Measurements from ENCODE around the gene STRA6.

STRA6 gene

DNA sequence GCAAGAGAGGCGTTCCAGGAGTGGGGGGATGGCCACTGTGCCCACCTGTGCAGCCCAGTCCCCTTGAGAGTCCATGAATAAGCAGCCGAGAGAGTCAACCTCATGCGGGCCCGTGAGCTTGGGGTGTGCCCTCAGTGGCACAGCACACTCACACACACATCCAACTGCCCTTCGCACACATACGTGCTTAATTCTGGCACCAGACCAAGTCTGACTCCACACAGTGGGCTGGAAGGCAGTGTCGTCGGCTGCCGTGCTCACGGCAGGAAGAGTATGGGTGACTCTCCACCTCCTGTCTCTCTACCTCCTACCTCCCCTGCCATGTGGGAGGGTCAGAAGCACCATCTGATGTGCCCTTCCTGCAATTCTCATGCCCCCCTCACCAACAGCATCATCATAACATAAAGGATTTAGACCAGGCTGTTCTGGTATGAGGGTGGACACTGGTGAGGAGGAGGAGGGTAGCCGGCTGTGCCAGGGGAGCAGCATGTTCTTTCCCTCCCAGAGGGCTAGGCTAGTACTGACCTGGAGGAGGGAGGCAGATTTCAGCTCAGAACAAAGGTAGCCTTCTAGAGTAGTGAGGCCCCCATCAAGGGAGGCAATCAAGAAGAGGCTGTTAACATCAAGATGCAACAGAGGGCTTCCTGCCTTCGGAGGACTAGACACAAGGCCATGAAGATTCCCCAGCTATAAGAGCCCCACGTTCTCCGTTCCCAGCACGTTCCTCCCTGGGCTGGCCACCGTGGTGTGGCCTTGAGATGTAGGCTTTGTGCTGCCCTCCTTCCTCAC lies 5.3 kb upstream of the STRA6 start:
- no peak for DNase-seq (ENCODE audit: low read depth in 2 of 2)

DNA sequence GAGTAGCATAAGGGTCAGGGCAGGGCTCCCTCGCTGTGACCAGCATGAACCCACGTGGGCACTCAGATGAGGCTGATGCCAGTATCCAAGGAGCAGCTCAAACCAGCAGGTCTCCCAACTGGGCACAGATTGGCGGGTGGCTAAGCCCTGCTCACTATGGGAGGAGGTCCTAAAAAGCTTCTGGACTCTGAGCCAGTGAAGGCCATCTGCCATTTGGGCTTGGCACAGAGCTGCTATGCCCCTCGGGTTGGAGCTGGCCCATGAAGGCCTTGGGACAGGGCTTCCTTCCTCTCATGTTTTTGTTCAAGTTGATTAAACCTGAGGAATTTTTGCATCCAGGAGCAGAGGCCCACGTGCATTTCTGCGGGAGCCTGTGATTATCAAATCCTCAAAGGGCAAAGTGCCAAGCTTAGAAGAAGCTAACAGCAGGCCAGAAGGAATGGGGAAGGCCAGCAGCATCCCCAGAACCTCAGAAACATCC lies 4.3 kb upstream of the STRA6 start:
- no peak for DNase-seq (ENCODE audit: low read depth in 2 of 2)

DNA sequence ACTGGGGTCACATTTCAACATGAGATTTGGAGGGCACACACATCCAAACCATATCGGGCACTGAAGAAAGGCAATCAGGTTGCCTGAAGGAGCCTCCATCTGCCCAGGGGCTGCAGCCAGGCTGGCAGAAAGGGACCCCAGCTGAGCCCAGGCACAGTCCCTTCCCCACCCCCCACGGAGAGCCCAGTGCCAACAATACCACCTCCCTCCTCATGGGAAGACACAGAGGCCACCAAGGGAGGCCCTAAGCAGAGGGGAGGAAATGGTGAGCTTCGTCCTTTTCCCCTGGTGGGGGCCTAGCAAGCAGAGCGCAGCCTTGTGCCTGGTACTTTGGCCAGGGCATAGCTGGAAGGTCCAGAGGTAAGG lies 3.0 kb upstream of the STRA6 start:
- no peak for DNase-seq (ENCODE audit: low read depth in 2 of 2)

DNA sequence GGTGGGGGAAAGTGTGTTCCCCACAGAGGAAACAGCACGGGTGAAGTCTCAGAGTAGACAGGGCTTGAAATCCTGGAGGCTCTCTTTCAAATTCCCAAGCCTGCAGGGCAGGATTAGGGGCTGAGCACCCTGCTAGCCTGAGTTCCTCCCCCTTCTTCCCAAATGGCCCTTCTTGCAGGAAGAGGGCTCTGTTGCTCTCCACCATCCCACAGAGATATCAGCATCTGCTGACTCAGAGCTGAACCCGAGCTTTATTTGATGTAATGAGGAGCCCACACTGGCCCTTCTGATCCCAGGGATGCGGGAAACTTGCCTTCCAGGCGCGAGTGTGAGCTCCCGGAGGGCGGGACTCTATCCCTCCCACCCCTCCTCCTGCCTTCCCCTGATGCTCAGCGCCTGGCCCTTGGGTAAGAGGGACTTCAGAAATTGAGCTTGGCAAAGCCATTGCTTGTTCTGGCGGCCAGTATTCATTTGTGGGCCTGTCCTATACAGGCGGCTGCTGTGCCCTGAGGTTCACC lies 1.4 kb upstream of the STRA6 start:
- DNase-seq (ENCODE audit: low read depth in 2 of 2), result no peak

DNA sequence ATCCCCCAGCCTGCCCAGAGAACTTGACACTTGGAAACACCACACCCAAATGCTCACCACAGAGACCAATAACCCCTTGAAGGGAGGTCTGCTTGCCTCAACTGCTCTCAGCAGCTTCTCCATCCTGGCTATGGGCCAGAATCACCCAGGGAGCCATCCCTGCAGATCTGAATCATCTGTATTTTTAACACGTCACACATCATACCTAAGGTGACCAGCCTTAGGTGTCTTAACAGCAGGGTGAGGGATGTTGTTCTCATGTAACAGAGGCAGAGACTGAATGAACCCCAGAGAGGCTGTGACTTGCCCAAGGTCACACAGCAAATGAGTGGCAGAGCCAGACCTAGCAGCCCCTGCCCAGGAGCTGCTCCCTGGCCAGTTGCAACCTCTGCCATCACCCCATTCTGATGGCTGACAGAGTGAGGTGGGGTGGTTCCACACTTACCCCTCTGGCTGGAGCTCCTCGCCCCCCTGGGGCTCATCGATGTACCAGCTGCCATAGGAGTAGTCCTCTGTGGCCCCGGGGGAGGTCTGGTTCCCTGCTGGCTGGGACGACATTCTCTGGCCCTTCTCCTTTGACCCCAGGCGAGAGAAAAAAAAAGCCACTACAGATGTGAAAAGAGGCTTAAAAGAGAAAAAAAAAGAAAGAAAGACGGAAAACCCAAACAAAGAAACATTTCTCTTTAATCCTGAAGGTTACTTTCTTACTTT lies 722 bp downstream of the STRA6 start:
- DNase-seq (ENCODE audit: low read depth in 2 of 2), result no peak

DNA sequence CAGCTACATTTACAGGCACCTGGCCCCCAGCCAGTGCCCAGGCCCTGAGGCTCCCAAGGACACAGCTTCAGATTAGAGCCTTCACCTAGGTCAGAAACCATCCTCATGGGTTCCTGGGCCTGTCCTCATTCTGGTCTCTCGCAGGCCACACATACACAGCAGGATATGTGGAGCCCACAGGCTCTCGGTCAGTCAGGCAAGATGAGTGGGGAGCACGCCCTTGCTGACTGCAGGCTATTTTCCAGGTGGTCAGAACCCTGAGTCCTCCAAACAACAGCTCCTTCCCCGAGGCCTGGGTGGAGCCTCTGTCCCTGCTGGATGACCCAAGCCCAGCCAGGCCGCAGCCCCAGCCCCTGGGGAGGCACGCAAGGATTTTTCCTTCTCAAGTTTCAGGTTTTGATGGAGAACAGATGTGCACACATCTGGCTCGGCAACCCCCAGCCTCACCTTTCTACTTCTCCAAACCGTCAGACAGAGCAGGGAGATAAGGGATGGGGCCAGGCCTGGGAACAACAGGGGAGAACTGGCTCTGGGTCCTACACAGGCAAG lies 1.6 kb downstream of the STRA6 start:
- no peak for DNase-seq (ENCODE audit: low read depth in 2 of 2)

DNA sequence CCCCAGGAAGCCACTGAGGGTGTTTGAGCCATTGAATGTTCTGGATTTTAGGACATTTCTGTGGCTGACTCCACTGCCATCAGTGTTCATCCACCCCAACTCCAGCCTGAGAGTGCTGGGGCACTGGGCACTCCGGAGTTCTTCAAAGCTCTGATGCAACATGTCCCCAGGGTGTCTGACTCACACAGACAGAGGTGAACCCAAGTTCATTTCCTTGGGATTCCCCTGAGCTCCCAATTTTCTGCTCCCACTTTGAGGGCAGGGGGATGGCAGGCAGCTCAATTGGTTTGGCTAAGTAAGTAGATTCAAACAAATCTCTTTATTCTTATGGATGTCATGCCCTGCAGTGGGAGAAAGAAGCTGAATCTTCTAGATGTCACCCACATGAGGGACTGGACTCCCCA lies 2.2 kb downstream of the STRA6 start:
- DNase-seq (ENCODE audit: low read depth in 2 of 2), result no peak

DNA sequence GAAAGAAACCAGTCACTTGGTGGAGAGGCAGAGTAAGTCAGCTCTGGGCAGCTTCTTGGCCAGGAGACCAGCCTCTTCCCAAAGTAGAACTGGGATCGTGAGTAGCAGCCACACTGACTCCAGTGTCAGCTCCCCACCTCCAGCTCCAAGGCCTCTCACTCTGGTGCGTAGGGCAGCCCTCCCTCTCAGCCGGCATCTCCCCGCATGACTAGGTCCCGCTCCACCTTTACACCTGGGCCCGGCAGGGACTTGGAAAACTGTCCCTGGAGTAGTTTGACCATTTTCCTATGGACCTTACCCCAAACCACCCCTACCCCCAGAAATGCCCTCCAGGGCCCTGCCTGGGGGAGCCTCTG lies 3.3 kb downstream of the STRA6 start:
- no peak for DNase-seq (ENCODE audit: low read depth in 2 of 2)

DNA sequence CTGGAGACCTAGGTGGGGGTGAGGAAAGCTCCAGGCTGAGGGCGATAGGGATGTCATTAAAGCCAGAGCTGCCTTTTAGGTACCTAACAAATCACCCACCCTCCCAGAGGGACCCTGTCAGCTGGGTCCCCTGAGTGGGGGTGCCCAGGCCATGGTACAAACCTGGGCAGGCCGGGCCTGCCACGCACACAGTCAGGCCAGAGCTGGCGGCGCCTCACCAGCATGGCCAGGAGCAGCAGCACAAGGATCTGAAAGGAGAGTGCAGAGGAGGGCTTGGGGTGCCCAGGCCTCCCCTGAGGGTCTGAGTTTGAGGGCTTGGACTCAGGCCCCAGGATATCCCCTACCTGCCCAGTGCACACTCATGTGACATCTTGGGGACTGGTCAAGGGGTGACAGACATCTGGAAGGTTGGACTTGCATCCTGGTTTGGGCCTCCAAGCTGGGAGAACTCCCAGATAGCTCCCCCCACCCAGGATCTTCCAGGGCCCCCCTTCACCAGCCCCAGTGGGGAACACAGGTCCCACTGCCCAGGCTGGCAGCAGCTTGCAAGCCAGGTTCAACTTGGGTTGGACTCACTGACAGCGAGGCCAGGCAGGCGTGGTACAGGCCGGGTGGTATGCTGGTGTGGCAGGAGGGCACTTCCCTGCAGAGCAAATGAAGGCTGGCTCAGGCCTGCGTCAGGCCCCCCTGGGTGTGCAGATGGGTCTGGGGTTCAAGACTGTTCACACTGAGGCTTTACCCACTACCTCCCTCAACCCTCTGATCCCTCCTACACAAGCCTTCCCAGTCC lies 5.2 kb downstream of the STRA6 start:
- DNase-seq (ENCODE audit: low read depth in 2 of 2), result no peak

DNA sequence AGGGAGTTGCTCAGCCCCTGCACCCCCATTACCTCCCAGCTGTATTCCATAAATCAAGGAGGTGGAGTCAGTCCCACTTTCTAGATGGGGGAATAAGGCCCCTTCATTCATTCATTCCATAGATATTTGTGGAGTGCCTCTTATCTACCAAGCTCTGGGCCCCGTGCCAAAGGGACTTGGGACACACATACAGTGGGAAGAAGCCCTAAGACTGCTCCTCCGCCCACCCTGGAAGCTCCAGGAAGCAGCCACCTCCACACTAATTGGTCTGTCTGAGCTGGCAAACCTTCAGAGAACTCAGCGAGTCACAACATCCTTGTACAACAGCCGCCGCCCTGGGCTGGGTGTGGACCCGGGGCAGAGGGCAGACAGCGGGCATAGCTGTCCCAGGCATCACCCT lies 6.4 kb downstream of the STRA6 start:
- DNase-seq (ENCODE audit: low read depth in 2 of 2), result no peak

DNA sequence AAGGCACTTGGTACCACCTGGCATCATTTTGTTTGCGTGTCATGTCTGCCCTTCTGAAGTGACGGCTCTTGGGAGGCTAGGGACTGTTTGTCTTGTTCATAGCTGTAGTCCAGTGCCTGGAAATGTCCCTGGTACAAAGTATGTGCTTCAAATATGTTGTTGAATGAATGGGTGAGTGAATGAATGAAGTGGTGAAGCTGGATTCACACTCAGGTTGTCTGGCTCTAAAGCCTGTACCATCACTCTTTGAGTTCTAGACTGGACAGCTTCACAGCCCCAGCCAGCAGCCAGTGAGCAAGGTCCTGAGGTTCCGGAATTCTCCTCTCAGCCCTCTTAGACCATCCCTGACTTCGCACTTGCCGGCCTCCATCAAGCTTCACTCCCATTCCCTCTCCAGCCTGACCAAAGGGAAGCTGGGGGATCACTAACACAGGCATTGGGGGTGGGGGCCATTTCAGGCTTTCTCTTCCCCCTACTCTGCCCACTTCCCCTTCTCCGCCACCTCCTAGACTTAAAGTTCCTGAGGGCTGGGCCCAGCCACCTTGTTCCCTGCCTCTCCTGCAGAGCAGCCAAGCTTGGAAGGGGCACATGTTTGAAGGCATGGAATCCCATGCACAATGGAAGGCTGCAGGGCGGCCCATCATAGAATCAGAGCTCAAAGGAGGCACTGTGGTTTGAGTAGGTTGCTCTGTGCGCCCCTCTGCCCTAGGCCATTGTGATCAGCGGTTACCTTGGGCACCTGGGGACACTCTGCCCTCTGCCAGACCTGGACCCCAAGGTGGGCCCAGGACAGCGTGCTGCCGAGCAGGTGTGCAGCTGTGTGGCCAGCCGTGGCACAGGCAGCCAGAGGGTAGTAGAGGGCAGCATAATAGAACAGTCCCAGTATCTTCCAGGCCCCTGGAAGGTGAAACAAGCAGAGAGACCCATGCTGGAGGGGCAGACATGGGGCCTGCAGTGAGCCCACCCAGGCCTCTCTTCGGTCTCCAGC lies 7.7 kb downstream of the STRA6 start:
- DNase-seq (ENCODE audit: low read depth in 2 of 2), result no peak

DNA sequence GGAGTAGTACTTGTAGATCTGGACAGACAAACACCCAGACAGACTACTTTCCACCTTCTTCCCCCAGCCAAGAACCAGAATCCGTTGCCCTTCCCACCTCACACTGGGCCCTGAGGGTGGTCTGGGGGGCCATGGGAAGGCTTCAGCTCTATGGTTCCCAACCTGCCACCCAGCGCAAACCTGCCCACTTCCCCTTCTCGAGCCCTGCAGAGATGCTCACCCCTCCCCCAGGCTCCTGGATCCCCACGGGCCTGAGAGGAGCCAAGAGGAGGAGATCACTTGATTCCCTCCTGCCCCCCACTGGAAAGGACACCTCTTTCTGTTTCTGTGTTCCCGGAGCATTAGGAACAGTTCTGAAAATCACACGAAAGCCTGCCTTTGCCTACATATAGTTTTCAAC lies 8.7 kb downstream of the STRA6 start:
- DNase-seq (ENCODE audit: low read depth in 2 of 2), result no peak

DNA sequence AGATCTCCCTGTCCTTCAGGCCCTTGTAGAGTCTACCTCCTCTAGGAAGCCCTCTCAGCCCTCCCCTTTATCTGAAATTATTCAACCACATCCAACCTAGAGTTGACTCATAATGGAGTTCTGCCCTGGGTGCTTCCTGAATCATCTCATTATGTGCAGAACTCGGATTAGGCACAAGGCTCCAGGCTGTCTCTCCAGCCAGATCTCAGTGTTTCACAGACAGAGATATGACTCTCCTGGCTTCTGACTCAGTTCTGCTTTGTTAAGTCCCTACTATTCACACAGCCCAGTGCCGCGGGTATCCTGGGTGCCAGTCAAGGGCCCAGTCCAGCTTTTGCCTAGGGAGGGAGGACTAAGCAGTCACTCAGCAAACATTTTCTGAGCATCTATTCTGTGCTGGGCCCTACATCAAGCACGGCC lies 9.3 kb downstream of the STRA6 start:
- DNase-seq (ENCODE audit: low read depth in 2 of 2), result no peak

DNA sequence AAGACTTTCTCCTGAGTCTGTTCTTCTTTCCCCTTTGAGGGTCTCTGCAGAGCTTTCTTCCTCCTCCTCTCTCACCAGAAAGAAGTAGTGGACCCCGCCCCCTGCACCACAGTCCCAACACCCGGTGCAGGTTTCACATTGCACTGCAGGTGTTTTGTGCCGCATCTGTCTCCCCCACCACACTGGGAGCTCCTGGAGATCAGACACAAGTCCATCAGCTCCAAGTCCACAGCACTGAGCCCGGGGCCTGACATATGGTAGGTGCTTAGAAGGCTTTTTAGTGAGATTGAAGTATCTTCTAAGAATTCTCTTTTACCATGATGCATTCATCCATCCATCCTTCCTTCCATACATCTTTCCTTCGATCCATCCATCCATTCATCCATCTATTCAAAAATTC lies 9.8 kb downstream of the STRA6 start:
- DNase-seq (ENCODE audit: low read depth in 2 of 2), result no peak

DNA sequence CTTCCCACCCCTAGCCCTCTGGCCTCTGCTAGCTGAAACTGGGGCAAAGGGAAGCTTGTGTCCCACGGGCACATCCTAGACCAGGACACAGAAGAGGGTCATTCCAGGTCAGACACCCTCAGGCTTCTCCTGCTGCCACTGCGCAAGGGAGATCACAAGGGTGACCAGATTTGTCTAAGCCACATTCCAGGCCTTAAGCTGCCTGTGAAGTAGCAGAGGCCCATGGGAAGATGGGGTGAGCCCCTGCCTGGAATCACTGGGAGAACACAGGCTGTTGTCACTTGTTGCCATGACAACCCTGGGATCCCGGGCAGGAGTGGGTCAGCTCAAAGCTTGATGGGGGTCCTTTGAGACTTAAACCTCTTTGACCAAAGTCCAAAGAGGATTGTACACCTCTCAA lies 10.8 kb downstream of the STRA6 start:
- DNase-seq (ENCODE audit: low read depth in 2 of 2), result no peak

DNA sequence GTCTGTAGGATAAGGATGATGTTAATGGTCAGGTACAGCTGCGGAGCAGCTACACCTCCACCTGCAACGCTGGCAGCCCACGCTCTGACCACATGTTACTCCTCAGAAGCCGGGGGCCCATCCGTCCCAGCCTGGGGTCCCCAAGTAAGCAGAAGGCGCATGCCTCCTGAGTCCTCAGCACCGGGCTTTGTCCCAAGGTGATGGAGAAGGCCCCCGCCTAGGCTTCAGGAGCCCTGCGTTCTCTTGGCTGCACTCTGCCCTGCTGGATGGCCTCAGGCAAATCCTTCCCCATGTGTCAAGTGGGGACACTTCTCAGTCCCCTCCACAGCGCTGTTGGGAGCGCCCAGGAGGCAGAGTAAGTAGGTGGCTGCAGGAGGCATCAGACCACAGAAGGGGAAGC lies 14.4 kb downstream of the STRA6 start:
- no peak for DNase-seq (ENCODE audit: low read depth in 2 of 2)

DNA sequence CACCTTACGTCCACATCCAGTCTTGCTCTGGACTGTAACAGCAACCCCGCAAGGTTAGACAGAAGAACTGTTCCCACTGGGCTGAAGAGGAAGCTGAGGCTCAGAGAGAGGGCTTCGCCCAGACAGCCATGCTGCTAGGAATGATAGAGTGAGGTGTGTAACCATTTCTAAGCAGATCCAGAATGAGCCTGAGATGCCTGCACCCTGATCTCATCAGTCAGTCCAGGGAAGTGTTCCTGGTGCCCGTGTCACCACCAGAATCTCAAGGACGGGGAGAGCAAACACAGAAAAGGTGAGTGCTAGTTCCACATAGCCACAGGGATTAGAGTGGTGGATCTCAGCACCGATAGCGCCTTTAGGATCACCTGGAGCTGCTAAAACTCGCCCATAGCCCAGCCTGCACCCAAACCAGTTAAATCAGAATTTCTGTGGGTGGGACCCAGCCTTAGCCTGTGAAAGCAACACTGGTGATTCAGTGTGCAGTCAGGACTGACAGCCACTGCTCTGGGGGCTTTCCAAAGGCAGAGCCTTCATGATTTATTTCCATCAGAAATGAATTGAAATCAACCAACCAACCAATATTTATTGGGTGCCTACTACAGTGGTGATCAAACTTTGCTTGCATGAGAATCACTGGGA lies 16.8 kb downstream of the STRA6 start:
- no peak for DNase-seq (ENCODE audit: low read depth in 2 of 2)

DNA sequence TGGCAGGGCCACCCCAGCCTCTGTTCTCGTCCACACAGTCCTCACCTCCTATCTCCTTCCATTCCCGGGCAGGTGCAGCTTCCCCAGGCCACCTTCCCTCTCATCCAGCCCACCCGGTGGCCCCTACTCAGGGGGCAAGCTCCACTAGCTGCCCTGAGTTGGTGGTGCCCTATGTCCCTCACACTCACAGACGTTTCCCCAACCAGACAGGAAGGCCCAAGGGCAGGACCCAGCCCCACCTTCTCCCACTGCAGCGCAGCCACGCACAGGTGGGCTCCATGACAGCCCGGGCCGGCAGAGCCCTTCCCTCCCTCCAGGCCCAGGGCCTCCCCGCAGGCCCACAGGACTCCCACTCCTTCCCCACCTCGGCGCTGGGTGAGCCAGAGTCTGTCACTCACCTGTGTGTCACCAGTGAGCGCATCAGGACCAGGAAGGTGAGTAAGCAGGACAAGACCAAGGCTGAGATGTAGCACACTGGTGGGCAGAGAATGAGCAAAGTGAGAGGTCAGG lies 17.9 kb downstream of the STRA6 start:
- no peak for DNase-seq (ENCODE audit: low read depth in 2 of 2)

DNA sequence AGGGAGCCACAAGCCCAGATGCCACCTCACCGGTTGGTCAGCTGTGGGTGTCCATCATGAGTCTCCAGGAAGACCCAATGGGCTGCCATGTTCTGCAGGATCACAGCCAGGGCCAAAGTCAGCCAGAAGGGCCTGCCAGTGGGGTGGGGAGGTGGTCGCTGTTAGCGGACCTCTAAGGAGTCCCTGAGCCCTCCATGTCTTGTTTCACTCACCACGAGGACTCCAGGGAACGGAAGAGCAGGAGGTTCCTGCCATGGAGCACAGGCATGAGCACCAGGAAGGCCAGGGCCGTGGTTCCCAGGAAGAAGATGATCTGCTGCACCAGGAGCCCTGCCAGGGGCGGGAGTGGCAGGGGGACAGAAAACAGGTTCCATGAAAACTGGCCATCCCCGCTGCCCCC lies 20.5 kb downstream of the STRA6 start:
- no peak for DNase-seq (ENCODE audit: low read depth in 2 of 2)

DNA sequence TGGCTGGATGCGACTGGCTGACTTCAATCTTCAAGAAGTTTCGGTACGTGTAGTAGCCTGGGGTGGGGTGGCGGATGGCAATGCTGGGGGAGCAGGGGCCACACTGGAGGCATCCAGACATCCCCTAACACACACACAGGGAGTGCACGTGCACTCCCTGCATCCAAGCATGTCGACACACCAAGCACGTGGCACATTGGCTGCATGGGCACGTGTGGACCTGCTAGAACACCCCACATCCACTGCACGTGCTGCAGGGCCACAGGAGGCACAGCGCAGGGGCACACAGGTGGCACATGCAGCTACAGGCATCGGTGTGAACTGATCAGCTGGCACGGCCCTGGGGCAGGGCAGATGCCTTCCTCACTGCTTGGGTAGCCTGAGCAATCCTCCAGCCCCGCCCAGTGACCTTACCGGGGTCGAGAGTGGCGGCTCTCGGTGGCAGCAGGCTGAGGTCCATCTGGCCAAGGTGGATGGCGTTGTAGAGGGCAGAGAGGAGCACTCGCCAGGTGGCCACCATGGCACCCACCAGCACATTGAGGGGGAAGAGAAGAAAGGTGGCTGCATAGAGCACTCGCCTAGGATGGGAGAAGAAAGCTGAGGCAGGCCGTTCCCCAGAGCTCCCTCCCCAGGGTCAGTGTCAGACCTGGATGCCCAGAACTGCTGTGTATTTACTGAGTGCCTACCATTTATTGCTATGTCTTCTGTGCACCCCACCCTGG lies 21.5 kb downstream of the STRA6 start:
- no peak for DNase-seq (ENCODE audit: low read depth in 2 of 2)

Measured in activated CD4-positive, alpha-beta T cell treated with anti-CD3 and anti-CD28 coated beads for 24 hours (primary cell).